Mucosa of stomach (tissue), 1 donor: ENCODE results near the gene SEMA3D.

Experiments used
- H3K27me3 ChIP-seq: one replicate; pipeline ENCODE4 v1.7.0; 2013; ENCODE audit warnings: mild to moderate bottlenecking, low read length; ENCODE audit not compliant: control insufficient read depth, insufficient read depth
- H3K36me3 ChIP-seq: one replicate; pipeline ENCODE4 v1.7.0; 2013; ENCODE audit warnings: low read length; ENCODE audit not compliant: control insufficient read depth, insufficient read depth
- H3K4me1 ChIP-seq: one replicate; pipeline ENCODE4 v1.7.0; 2013; ENCODE audit warnings: mild to moderate bottlenecking, low read length; ENCODE audit not compliant: control insufficient read depth, insufficient read depth
- H3K4me3 ChIP-seq: one replicate; pipeline ENCODE4 v1.7.0; 2013; ENCODE audit warnings: low read length
- H3K9ac ChIP-seq: one replicate; pipeline ENCODE4 v1.7.0; 2013; ENCODE audit warnings: mild to moderate bottlenecking, low read length, moderate library complexity
- H3K9me3 ChIP-seq: one replicate; pipeline ENCODE4 v1.7.0; 2013; ENCODE audit warnings: mild to moderate bottlenecking, low read length, moderate library complexity; ENCODE audit not compliant: control insufficient read depth
- donor health status: Pancreatic carcinoma.

SEMA3D gene

DNA sequence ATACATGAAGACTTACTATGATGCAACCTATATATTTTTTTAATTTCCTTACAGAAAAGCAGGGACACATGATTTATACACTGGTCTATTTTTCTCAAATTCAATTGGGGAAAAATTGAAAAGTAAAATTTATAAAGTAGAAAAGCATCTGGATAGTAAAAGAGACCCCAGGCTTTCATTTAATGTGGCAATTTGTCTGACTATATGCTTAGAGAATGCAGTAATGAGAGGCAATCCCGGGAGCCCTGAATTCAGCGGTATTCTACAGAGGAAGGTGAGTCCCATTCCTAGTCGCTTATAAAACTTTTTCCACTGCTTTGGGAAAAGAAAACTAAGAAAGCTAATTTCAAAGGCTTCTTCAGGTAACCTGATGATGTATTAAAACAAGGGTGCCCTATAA, 167.1 kb downstream of the SEMA3D start:
- Histone ChIP-seq H3K36me3 (no peaks in the 10 kb centered on the region), H3K4me3 (no peak overlapping the region), H3K9me3 (no peaks in the 10 kb centered on the region), H3K9ac (no peak overlapping the region), H3K4me1 (no peaks in the 10 kb centered on the region), H3K27me3 (no peaks in the 10 kb centered on the region)

DNA sequence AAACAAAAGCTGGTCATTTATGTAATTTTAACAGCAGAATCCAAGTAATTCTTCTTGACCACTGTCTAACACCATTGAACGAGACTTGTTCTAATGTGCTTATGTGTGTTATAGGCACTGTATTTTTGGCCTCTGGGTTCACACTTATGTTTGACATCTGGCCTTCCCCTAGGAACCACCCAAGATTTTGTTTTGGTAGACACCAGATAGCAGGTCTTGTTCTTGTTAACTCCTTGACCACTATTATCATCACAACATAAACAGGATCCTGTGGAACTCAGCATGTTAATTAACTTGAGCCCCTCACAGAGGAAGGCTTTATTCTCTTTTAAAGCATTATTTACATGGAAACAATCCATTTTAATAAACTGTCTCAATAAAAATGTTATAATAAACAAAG, 167.7 kb downstream of the SEMA3D start:
- no peak overlapping the region for H3K4me3 ChIP-seq
- no peaks in the 10 kb centered on the region for H3K9me3 ChIP-seq
- no peaks in the 10 kb centered on the region for H3K27me3 ChIP-seq
- no peaks in the 10 kb centered on the region for H3K4me1 ChIP-seq
- no peak overlapping the region for H3K9ac ChIP-seq
- no peaks in the 10 kb centered on the region for H3K36me3 ChIP-seq

DNA sequence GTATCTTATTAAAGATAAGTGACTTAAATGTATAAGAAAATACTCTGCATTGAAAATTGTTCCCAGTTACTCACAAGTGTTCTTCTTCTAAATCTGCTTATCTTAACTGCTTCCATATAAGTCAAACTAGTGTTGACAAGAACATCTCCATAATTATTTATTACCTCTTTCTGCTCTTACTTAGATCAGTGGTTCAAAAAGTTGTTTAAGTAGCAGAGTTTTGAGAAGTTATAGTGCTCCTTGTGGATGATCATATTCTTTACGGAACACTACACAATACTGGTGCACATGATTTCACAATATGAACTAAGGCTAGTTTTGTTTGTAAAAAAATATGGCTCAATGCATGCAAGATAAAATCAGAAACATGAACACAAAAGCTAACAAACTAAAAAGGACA, 168.4 kb downstream of the SEMA3D start:
- H3K4me1 ChIP-seq = no peaks in the 10 kb centered on the region
- H3K4me3 ChIP-seq = no peak overlapping the region
- H3K9me3 ChIP-seq = no peaks in the 10 kb centered on the region
- H3K36me3 ChIP-seq = no peaks in the 10 kb centered on the region
- H3K9ac ChIP-seq = no peak overlapping the region
- no peaks in the 10 kb centered on the region for H3K27me3 ChIP-seq

DNA sequence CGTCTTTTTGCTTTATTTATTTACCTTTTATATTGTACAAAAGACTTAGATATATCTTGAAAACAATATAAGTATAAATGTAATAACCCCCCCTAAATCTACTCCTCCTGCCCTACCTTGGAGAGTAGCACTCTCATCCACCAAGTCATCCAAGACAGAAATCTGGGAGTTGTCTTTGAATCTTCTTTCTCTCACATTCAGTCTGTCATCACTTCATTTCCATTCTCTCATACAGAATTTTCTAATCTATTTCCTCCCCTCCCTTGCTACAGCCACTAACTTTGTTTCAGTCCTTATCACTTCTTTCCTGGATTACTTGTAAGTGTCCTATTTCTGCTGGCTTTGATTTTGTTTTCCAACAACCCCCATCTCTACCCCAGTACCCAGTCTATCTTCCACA, 170.6 kb downstream of the SEMA3D start:
- no peaks in the 10 kb centered on the region for H3K27me3 ChIP-seq
- H3K4me3 ChIP-seq = no peak overlapping the region
- H3K36me3 ChIP-seq = no peaks in the 10 kb centered on the region
- H3K4me1 ChIP-seq = no peaks in the 10 kb centered on the region
- H3K9ac ChIP-seq = no peak overlapping the region
- no peaks in the 10 kb centered on the region for H3K9me3 ChIP-seq

DNA sequence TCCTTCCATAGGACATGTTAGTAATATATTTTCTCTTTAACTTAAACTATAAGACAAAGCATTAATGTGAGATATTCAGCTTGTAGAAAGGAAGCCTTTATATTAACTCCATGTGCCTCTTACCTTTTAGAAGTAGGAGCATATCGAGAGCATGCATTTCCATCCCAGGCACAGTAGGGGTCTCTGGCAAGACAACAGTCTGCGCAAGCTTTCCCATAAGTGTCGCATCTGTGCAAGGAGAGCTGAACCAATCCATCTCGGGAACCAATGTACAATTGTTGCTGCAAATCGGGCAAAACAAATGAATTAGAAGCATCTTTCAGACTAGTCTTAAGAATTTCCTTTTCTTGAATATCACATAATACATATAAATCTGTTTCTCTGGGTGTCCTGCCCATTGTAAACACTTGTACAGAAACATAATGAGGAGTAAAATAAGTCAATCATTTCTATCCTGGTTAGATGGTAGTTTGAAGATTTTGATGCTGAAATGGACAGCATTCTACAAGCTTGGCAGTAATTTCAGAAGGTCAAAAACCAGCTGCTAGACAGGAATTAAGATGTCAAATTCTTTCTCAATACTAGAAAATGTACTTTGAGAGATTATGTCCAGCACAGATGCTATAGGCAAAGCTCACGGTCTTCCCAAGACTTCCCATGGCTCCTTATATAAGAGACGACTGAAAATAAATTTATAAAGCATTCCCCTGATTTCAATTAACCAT, 171.8 kb downstream of the SEMA3D start:
- no peaks in the 10 kb centered on the region for H3K4me1 ChIP-seq
- no peak overlapping the region for H3K4me3 ChIP-seq
- no peaks in the 10 kb centered on the region for H3K9me3 ChIP-seq
- no peak overlapping the region for H3K9ac ChIP-seq
- H3K27me3 ChIP-seq = no peaks in the 10 kb centered on the region
- H3K36me3 ChIP-seq = no peaks in the 10 kb centered on the region

DNA sequence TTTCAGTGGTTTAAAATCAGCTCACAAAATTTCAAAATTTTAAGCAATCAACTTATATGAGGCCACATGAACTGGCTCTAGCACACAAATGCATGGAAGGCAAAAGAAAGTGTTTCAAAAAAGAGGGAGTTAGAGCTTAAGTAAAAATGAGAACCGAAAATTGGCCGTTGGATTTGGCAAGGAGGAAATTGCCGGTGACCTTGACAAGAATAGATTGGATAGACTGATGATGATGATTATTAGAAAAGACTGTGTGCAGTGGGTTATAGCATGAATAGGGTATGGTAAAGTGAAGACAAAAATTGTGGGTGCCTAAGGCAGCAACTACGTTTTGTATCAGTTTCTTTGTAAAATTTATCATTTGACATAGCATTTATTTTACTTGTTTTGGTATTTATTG, 175.7 kb downstream of the SEMA3D start:
- Histone ChIP-seq H3K4me1 (no peaks in the 10 kb centered on the region), H3K9ac (no peak overlapping the region), H3K4me3 (no peak overlapping the region), H3K9me3 (no peaks in the 10 kb centered on the region), H3K36me3 (no peaks in the 10 kb centered on the region), H3K27me3 (no peaks in the 10 kb centered on the region)

DNA sequence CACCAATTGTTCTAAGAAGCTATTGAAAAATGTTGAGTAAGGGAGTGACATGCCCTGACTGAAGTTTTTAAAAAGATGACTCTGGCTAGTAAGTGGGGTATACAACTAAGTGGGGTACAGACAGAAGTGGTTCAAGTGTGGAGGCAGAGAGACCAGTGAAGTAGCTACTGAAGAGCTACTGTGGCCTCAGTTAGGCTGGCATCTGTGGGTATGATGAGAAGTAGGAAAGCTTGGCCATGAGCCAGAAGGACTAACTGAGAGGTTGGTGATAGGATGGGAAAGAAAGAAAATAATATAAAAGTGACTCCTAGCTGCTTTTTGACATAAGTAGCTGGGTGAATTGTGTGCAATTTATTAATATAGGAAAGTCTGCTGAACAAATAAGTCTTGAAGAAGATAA, 176.6 kb downstream of the SEMA3D start:
- Histone ChIP-seq H3K4me3 (no peak overlapping the region), H3K27me3 (no peaks in the 10 kb centered on the region), H3K4me1 (no peaks in the 10 kb centered on the region), H3K36me3 (no peaks in the 10 kb centered on the region), H3K9ac (no peak overlapping the region), H3K9me3 (no peaks in the 10 kb centered on the region)

DNA sequence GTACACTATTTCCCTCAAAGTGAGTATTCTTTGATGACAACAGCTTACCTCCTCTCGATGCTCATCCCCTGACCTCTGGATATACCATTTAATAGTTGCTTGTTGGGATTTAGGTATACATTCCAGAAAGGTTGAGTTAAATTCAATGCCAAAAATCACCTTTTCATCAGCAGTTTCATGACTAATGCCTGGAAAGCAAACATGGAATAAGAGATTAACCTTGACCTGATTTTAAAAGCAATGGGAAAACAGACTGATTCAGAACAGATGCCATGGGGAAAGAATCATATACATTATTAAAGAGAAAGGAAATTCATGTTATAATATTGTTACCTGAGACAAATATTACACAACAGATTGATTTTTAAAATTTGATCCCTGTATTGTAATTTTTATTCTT, 180.1 kb downstream of the SEMA3D start:
- Histone ChIP-seq H3K4me3 (no peak overlapping the region), H3K9me3 (no peaks in the 10 kb centered on the region), H3K36me3 (no peaks in the 10 kb centered on the region), H3K9ac (no peak overlapping the region), H3K4me1 (no peaks in the 10 kb centered on the region), H3K27me3 (no peaks in the 10 kb centered on the region)

DNA sequence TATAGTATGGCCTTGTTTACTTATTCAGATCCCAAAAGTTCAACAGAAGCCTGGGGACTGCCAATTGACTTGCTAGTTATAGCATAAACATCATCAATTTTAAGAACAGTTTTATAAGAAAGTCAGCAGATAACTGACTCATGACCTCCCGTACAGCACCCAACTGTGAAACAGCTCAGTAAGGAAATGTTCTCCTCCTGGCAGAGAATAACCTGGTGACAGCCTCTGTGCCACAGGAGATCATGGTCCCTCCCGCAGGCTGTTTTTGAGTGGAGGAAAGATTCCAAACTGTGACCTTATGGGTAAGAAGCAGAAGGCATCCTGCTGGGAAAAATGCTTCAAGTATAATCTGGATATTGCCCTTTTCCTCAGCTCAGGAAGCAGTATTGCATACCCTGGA, 182.5 kb downstream of the SEMA3D start:
- Histone ChIP-seq H3K9me3 (no peaks in the 10 kb centered on the region), H3K27me3 (no peaks in the 10 kb centered on the region), H3K4me3 (no peak overlapping the region), H3K4me1 (no peaks in the 10 kb centered on the region), H3K9ac (no peak overlapping the region), H3K36me3 (no peaks in the 10 kb centered on the region)

DNA sequence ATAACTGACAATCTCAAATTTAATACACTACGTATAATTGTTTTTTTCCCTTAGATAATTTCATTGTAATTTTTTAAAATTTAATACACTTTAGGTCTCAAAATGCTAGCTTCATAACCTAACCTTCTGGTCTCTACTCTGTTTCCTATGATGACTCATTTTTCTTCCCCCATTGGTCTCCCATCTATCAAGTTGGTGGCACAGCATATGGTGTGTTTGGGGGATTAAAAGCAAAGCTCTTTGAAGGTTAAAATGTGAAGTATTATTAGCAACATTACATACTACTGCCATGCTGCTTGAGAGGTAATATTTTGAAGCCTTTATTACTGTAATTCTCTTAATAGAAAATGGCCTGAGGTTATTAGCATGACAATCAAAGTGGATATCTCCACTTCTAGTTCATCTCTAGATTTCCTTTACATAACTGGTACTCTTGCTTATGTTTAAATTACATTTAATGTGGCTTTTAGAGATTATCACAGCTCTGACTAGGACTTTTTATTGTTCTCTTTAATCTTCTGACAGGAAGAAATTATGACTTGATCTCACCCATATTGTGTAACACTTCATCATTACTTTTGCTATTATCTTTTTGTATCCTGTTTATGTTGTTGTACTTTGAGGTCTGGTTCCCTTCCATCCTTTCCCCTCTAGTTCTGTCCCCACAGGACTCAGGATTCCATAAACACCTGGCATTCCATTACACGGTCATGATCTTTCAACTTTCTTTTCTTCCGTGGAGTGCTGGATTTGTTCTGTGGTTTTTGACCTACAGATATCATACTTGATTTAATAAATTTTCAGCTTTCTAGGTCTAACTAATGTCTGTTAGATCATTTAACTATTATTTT, 185.1 kb downstream of the SEMA3D start:
- Histone ChIP-seq H3K9me3 (no peaks in the 10 kb centered on the region), H3K36me3 (no peaks in the 10 kb centered on the region), H3K4me3 (no peak overlapping the region), H3K27me3 (no peaks in the 10 kb centered on the region), H3K4me1 (no peaks in the 10 kb centered on the region), H3K9ac (no peak overlapping the region)

DNA sequence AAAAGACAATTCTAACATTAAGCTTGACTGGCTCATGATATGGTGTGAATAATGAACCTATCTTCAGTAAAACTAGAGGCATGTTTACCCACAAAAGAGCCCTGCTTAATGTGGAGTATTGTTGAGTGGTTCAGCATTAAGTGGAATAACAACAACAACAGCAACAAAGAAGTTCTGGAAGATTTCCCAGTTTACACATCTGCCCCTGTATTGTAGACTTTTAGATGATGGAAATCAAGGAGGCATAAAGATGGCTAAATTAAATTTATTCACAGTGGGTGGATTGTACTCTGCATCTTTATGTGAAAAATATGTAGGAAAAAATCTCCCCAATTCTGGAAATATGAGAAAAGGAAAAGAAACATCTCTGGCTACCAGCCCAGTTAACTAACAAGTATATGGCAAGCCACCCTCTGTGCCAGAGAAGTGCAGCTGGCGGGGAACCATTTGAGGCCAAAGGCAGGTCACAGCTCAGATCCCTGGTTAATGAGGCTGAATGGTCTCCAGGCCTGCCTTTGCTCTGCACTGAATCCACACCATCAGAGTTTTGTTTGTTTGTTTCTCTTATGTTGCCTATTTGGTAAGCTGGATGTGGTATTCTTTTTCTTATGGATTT, 186.0 kb downstream of the SEMA3D start:
- Histone ChIP-seq H3K9ac (no peak overlapping the region), H3K27me3 (no peaks in the 10 kb centered on the region), H3K9me3 (no peaks in the 10 kb centered on the region), H3K4me1 (no peaks in the 10 kb centered on the region), H3K36me3 (no peaks in the 10 kb centered on the region), H3K4me3 (no peak overlapping the region)

DNA sequence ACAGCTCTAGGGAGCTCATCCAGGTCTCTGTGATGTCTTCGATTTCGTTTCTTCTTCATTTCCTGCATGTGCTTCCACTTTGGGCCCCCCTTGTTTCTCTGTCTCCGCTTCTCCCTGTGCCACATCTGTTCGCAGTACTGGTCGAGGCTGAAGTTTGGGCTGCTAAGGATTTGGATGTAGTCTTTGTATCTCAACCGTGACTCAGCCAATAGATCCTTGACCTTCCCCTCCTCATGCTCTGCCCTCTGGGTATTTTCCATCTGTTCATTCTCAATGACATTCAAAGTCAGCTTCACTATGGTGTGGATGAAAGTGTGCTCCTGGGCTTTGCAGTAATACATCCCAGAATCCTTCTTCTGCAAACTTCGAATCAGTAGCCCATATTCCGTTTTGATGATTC, 187.4 kb downstream of the SEMA3D start:
- H3K4me1 ChIP-seq = no peaks in the 10 kb centered on the region
- H3K36me3 ChIP-seq = no peaks in the 10 kb centered on the region
- H3K9me3 ChIP-seq = no peaks in the 10 kb centered on the region
- H3K9ac ChIP-seq = no peak overlapping the region
- no peaks in the 10 kb centered on the region for H3K27me3 ChIP-seq
- no peak overlapping the region for H3K4me3 ChIP-seq
